ENCODE measurements around the gene GOLGA2. TPM values are rescaled to one million over a fixed set of nuclear protein-coding genes. Genes with fewer than 3 reads are reported as not detected.

GOLGA2 gene
- total RNA-seq, 1 donor from 2014 or later: 117 TPM

- no peak for DNase-seq (ENCODE audit: low spot score)
Observed at GRCh38 chr9:128213746-128214497, 61.9 kb downstream of the GOLGA2 start.

- DNase-seq (ENCODE audit: low spot score): no peak
Observed at GRCh38 chr9:128211981-128212281, 63.9 kb downstream of the GOLGA2 start.

- peak; percentile 76 for DNase-seq (ENCODE audit: low spot score)
Observed at GRCh38 chr9:128211186-128211980, 64.4 kb downstream of the GOLGA2 start.

- DNase-seq (ENCODE audit: low spot score): no peak
Observed at GRCh38 chr9:128208946-128209669, 66.7 kb downstream of the GOLGA2 start.

- DNase-seq (ENCODE audit: low spot score): no peak
Observed at GRCh38 chr9:128208386-128208785, 67.4 kb downstream of the GOLGA2 start.

- DNase-seq (ENCODE audit: low spot score): no peak
Observed at GRCh38 chr9:128206916-128207910, 68.6 kb downstream of the GOLGA2 start.

- DNase-seq (ENCODE audit: low spot score): no peak
Observed at GRCh38 chr9:128206484-128206883, 69.3 kb downstream of the GOLGA2 start.

Other genes starting within 250 kb of the GOLGA2 start
- 12.0 TPM for gene NAIF1, start 208.7 kb downstream of the GOLGA2 start, total RNA-seq
- gene SLC25A25, start 207.8 kb downstream of the GOLGA2 start, total RNA-seq: 77.7 TPM
- 61.5 TPM for gene PTGES2, start 148.3 kb downstream of the GOLGA2 start, total RNA-seq
- gene LCN2, start 126.6 kb downstream of the GOLGA2 start, total RNA-seq: 85.5 TPM
- 75.4 TPM for gene BBLN, start 115.7 kb downstream of the GOLGA2 start, total RNA-seq
- 109 TPM for gene CIZ1, start 84.4 kb downstream of the GOLGA2 start, total RNA-seq
- gene DNM1, start 72.6 kb downstream of the GOLGA2 start, total RNA-seq: 135 TPM
- 26.9 TPM for gene SWI5, start 269 bp upstream of the GOLGA2 start, total RNA-seq
- 21.8 TPM for gene TRUB2, start 46.4 kb upstream of the GOLGA2 start, total RNA-seq
- 54.8 TPM for gene COQ4, start 46.8 kb upstream of the GOLGA2 start, total RNA-seq
- 50.4 TPM for gene SLC27A4, start 64.5 kb upstream of the GOLGA2 start, total RNA-seq
- 53.1 TPM for gene URM1, start 95.4 kb upstream of the GOLGA2 start, total RNA-seq
- gene CERCAM, start 144.8 kb upstream of the GOLGA2 start, total RNA-seq: 23.7 TPM
- 26.4 TPM for gene ODF2, start 180.0 kb upstream of the GOLGA2 start, total RNA-seq
- 22.8 TPM for gene GLE1, start 228.7 kb upstream of the GOLGA2 start, total RNA-seq